ENCODE results near the gene TRMT1.
"Not testable (repeated sequence)": the region's sequence is repeated elsewhere in the genome, so short reads cannot be mapped to it uniquely, and the experiment has no call there.

Gene TRMT1

GRCh38 chr19:13150187-13150930, 33.8 kb upstream of the TRMT1 start, which contains the start of the genes IER2 and STX10:
Gene IER2 (plus strand): TSS chr19:13150411. CDS start chr19:13153187, 2,776 bp downstream.
Gene STX10 (minus strand): TSS chr19:13150375. CDS start chr19:13150173, 202 bp downstream.
- DNase-seq (ENCODE audit: low spot score), result peak; percentile 96

- no peak for DNase-seq (ENCODE audit: low spot score)
These were observed 33.2 kb upstream of the TRMT1 start for GRCh38 chr19:13149628-13150186.

GRCh38 chr19:13149173-13149627, 32.7 kb upstream of the TRMT1 start:
- DNase-seq (ENCODE audit: low spot score), result not testable (repeated sequence)

GRCh38 chr19:13146763-13147563, 30.4 kb upstream of the TRMT1 start:
- DNase-seq (ENCODE audit: low spot score), result no peak

- no peak for DNase-seq (ENCODE audit: low spot score)
These were observed 23.2 kb upstream of the TRMT1 start for GRCh38 chr19:13139633-13140311.

- DNase-seq (ENCODE audit: low spot score), result no peak
These were observed 22.3 kb upstream of the TRMT1 start for GRCh38 chr19:13138916-13139198.

- no peak for DNase-seq (ENCODE audit: low spot score)
These were observed 21.8 kb upstream of the TRMT1 start for GRCh38 chr19:13138171-13138915.

- DNase-seq (ENCODE audit: low spot score), result no peak
These were observed 20.8 kb upstream of the TRMT1 start for GRCh38 chr19:13137290-13137794.

GRCh38 chr19:13135068-13136062, 18.8 kb upstream of the TRMT1 start:
- no peak for DNase-seq (ENCODE audit: low spot score)

GRCh38 chr19:13134626-13135025, 18.1 kb upstream of the TRMT1 start:
- no peak for DNase-seq (ENCODE audit: low spot score)

- DNase-seq (ENCODE audit: low spot score), result no peak
These were observed 16.8 kb upstream of the TRMT1 start for GRCh38 chr19:13133241-13133870.

- no peak for DNase-seq (ENCODE audit: low spot score)
These were observed 16.1 kb upstream of the TRMT1 start for GRCh38 chr19:13132471-13133180.

- no peak for DNase-seq (ENCODE audit: low spot score)
These were observed 14.4 kb upstream of the TRMT1 start for GRCh38 chr19:13130886-13131490.

GRCh38 chr19:13129384-13129783, 12.8 kb upstream of the TRMT1 start:
- no peak for DNase-seq (ENCODE audit: low spot score)

GRCh38 chr19:13128583-13128982, 12.0 kb upstream of the TRMT1 start:
- no peak for DNase-seq (ENCODE audit: low spot score)

GRCh38 chr19:13127811-13128575, 11.5 kb upstream of the TRMT1 start:
- no peak for DNase-seq (ENCODE audit: low spot score)

- no peak for DNase-seq (ENCODE audit: low spot score)
These were observed 10.5 kb upstream of the TRMT1 start for GRCh38 chr19:13127051-13127450.
